ENCODE measurements around the gene SEBOX. TPM values are rescaled to one million over a fixed set of nuclear protein-coding genes. Genes with fewer than 3 reads are reported as not detected.
A peak's percentile ranks its signal among the peaks of the same experiment; 100 is the strongest.

Gene SEBOX
- total RNA-seq, 1 donor from 2014 or later, result not detected

- peaks cover 3% of the 10 kb centered on the region for H3K27me3 Mint-ChIP-seq (ENCODE audit: low read depth)
- no peaks in the 10 kb centered on the region for H3K36me3 Mint-ChIP-seq (ENCODE audit: low read depth)
- H3K4me3 Mint-ChIP-seq, result peak overlapping the region; percentile 98
- peak overlapping the region; percentile 99 for H3K27ac Mint-ChIP-seq (ENCODE audit: unreplicated experiment)
- DNase-seq (ENCODE audit: low read depth, low spot score), result peak; percentile 18
- TF ChIP-seq, protein P1, sequence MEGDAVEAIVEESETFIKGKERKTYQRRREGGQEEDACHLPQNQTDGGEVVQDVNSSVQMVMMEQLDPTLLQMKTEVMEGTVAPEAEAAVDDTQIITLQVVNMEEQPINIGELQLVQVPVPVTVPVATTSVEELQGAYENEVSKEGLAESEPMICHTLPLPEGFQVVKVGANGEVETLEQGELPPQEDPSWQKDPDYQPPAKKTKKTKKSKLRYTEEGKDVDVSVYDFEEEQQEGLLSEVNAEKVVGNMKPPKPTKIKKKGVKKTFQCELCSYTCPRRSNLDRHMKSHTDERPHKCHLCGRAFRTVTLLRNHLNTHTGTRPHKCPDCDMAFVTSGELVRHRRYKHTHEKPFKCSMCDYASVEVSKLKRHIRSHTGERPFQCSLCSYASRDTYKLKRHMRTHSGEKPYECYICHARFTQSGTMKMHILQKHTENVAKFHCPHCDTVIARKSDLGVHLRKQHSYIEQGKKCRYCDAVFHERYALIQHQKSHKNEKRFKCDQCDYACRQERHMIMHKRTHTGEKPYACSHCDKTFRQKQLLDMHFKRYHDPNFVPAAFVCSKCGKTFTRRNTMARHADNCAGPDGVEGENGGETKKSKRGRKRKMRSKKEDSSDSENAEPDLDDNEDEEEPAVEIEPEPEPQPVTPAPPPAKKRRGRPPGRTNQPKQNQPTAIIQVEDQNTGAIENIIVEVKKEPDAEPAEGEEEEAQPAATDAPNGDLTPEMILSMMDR (conservative IDR thresholded peaks at IDR 0.05), result no peak
- peaks cover 40% of the 10 kb centered on the region for H3K4me1 Mint-ChIP-seq
- H3K9me3 Mint-ChIP-seq, result no peaks in the 10 kb centered on the region
These were observed 28.8 kb downstream of the SEBOX start for GRCh38 chr17:28335959-28336871.

DNA sequence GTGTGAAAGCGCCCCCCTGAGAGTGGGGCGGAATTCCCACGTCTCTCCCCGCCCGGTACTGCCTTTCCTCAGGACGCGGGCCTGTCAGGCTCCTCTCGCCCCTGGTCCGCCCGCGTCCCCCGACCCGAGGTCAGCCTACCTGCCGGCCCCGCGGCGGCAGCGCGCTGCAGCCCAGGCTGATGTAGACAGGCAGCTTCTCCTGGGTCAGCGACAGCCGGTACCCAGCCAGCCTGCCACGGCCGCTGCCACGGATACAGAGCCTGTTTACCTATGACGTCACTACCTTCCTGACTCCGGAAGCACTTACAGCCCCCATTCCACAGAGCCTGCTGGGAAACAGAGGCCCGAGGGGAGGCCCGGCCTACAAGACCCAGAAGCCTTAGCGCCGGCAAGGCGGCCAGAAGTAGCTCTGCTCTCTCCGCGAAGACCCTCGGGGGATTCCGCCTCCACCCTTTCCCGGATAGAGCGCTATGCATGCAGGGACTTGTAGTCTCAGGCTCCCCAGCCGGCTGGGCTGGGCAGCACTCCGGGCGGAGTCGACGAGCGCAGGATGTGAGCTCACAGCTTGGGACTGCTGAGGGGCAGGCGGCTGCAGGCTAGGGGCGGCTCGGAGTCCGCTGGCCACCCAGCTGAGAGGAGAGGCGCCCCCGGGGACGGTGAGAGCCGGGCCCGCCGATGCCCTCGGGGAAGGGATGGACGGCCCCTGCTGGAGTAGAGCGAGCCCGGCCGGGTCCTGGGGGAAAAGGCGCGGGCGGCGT lies 29.6 kb downstream of the SEBOX start, which contains the start of the genes IFT20 and TNFAIP1:
IFT20 (minus strand) TSS at position 272 of the 758 bp plus-strand sequence. CDS start 3,487 bp downstream, outside the sequence.
TNFAIP1 (plus strand) TSS at position 561 of the 758 bp plus-strand sequence. CDS start 3,761 bp downstream, outside the sequence.
- H3K27ac Mint-ChIP-seq (ENCODE audit: unreplicated experiment), result peak within 1 kb of the TSS; percentile 99
- TF ChIP-seq, protein P1 (conservative IDR thresholded peaks at IDR 0.05), result no peak
- DNase-seq (ENCODE audit: low read depth, low spot score), result peak; percentile 96
- no peaks in the 10 kb centered on the region for H3K9me3 Mint-ChIP-seq
- peaks cover 40% of the 10 kb centered on the region for H3K4me1 Mint-ChIP-seq
- no peaks in the 10 kb centered on the region for H3K36me3 Mint-ChIP-seq (ENCODE audit: low read depth)
- peak within 1 kb of the TSS; percentile 98 for H3K4me3 Mint-ChIP-seq
- peaks cover 3% of the 10 kb centered on the region for H3K27me3 Mint-ChIP-seq (ENCODE audit: low read depth)

DNA sequence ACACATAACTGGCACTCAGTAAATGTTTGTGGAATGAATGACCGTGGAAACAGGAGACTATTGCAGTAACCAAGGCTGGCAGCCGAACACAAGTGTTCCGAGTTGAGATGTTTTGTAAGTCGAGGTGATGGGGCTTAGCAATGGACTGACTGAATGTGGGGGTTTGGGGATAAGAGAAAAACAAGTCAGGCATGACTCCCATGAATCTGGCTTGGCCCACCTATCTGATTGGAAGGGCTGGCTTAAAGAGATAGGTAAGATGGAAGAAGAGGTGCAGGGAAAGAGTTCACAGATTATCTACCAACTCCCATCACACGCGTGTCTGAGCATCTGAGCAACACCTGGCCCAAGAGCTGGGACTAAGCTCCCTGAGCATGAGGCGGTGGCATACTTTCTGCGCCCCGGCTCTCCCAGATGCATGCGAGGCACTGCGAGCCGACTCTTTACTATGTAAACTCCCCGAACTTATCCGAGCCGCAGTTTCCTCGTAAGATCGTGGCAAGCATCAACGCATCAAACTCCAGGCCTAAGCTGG lies 30.3 kb downstream of the SEBOX start:
- peak overlapping the region; percentile 90 for H3K27ac Mint-ChIP-seq (ENCODE audit: unreplicated experiment)
- peak overlapping the region; percentile 98 for H3K4me3 Mint-ChIP-seq
- peaks cover 3% of the 10 kb centered on the region for H3K27me3 Mint-ChIP-seq (ENCODE audit: low read depth)
- TF ChIP-seq, protein P1 (conservative IDR thresholded peaks at IDR 0.05), result no peak
- H3K36me3 Mint-ChIP-seq (ENCODE audit: low read depth), result no peaks in the 10 kb centered on the region
- DNase-seq (ENCODE audit: low read depth, low spot score), result no peak
- peaks cover 40% of the 10 kb centered on the region for H3K4me1 Mint-ChIP-seq
- no peaks in the 10 kb centered on the region for H3K9me3 Mint-ChIP-seq

DNA sequence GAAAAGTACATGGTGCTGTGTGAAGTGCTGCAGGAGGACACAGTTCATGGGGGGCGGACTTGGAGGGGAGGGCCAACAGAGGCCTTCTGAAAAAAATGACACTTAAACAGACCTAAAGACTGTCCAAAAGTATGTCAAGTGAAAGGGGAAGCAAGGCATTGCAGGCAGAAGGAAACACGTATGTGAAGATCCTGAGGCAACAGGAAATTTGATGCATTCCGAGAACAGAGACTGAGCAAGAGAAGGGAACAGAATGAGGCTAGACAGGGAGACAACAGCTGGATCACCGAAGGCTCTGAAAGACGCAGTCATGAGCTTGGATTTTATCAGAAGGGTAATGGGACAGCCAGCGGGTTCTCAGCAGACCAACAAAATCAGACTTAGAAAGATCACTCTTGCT lies 30.8 kb downstream of the SEBOX start:
- peak overlapping the region; percentile 90 for H3K27ac Mint-ChIP-seq (ENCODE audit: unreplicated experiment)
- peak overlapping the region; percentile 98 for H3K4me3 Mint-ChIP-seq
- H3K4me1 Mint-ChIP-seq, result peaks cover 40% of the 10 kb centered on the region
- DNase-seq (ENCODE audit: low read depth, low spot score), result no peak
- H3K27me3 Mint-ChIP-seq (ENCODE audit: low read depth), result peaks cover 3% of the 10 kb centered on the region
- H3K9me3 Mint-ChIP-seq, result no peaks in the 10 kb centered on the region
- no peaks in the 10 kb centered on the region for H3K36me3 Mint-ChIP-seq (ENCODE audit: low read depth)
- TF ChIP-seq, protein P1 (conservative IDR thresholded peaks at IDR 0.05), result no peak

DNA sequence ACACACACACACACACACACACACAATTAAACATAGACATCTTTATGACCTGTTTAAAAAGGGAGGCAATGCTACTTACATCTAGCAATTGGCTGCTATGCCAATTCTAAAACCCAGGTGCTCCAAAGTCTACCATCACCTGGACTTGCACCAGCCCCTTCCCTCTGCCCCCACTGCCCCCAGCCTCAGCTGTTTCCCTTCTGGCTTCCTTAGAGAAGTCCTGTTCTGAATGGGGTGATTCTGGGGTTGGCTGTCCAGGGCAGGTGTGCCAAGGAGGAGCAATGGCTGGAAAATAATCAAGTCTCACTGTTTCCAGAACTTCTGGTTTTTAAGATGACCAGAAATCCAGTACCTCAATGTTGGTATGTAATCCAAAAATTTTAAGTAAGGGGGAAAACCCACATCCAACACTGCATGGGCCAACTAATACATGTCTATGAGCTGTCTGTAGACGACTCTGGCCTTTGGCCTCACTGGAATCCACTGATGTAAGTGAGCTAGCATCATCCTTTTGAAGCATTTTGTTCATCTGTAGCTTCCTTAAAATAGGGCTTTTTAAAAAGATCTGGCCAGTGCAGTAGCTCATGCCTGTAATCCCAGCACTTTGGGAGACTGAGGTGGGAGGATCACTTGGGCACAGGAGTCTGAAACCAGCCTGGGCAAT lies 31.8 kb downstream of the SEBOX start:
- Mint-ChIP-seq H3K36me3 (ENCODE audit: low read depth) (no peaks in the 10 kb centered on the region), H3K27me3 (ENCODE audit: low read depth) (peaks cover 3% of the 10 kb centered on the region), H3K9me3 (no peaks in the 10 kb centered on the region), H3K4me1 (peaks cover 36% of the 10 kb centered on the region), H3K27ac (ENCODE audit: unreplicated experiment) (no peak overlapping the region), H3K4me3 (peak overlapping the region; percentile 98)
- DNase-seq (ENCODE audit: low read depth, low spot score), result no peak
- TF ChIP-seq, protein P1 (conservative IDR thresholded peaks at IDR 0.05), result no peak
